Cardiac fibroblast (primary cell): ENCODE results near the gene GAP43.

Experiments used
- DNase-seq, 2 donors: peaks; one replicate each; pipeline versions ENCODE4 v3.0.0 to v3.0.0-alpha.2; 2010; ENCODE audit warnings: low read depth in 2 of 2
- H3K4me3 ChIP-seq, 2 donors: replicated peaks in 1 of 2; 1 replicate in 1 of 2; 2 replicates in 1 of 2; pipeline ENCODE4 v1.5.1; 2011; ENCODE audit warnings: low read depth in 2 of 2, low read length in 2 of 2, mild to moderate bottlenecking in 2 of 2, moderate library complexity in 1 of 2
- TF ChIP-seq, protein P1 (sequence below): IDR thresholded peaks from one replicate; pipeline ENCODE4 v1.5.1; 2011; ENCODE audit warnings: low read depth, mild to moderate bottlenecking, low read length, inconsistent platforms

GAP43 gene

DNA sequence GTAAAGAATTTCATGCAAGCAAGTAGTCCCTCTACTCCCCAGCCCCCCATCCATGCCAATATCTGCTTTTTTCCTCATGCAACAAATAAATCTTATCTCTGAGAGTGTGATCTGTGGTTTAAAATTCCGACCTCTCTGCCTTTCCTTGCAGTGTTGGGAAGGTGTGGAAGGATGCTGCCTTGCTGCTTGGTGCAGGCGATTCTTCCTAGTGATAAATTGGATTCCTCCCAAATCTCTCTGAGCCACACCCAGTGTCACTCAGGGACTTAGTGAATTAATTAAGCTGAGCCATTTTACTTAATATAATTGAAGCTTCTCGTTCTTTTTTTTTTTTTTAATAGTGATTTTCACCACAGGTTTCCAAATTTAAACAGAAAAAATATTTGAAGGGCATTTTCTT is 3.4 kb downstream of the GAP43 start:
- no peak overlapping the region for H3K4me3 ChIP-seq
- TF ChIP-seq, protein P1, sequence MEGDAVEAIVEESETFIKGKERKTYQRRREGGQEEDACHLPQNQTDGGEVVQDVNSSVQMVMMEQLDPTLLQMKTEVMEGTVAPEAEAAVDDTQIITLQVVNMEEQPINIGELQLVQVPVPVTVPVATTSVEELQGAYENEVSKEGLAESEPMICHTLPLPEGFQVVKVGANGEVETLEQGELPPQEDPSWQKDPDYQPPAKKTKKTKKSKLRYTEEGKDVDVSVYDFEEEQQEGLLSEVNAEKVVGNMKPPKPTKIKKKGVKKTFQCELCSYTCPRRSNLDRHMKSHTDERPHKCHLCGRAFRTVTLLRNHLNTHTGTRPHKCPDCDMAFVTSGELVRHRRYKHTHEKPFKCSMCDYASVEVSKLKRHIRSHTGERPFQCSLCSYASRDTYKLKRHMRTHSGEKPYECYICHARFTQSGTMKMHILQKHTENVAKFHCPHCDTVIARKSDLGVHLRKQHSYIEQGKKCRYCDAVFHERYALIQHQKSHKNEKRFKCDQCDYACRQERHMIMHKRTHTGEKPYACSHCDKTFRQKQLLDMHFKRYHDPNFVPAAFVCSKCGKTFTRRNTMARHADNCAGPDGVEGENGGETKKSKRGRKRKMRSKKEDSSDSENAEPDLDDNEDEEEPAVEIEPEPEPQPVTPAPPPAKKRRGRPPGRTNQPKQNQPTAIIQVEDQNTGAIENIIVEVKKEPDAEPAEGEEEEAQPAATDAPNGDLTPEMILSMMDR, result no peak
- DNase-seq, result no peak

DNA sequence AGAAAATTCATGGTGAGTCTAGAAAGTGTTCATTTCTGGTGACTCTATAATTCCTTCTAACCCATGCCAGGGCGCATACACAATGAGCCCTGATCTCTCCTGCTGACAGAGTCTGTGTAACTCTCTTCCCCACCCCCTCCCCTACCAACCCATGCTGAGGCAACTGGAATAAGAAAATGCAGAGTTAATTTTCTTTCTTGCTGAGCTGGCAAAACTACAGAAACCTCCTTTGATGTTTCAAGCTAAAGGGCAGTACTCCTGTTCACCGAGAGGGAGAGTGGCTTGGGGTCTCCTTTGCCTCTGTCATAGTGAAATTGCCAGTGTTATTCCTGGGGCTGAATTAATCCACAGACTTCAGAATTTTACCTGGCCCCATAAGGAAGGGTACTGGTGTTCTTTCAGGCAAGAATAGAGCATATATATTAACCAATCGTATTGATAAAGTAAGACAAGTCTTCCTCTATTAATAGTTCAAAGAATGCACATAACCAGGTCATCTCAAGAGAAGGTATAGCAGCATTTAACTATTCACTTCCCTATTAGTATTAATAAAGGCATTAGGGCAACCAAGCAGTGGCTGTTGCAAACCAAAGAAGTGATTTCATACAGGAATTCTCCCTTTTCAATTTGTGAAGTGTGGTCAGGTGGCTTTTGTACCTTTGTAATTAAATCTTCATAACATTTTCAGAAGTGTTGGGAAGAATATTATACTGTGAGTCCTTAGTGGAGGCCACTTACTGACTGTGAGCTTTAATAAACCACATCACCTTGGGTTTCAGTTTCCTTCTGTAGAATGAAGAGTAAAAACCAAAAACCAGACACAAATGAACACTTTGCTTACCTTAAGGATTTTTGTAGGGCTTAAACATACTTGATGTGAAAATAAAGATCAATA is 4.1 kb downstream of the GAP43 start:
- DNase-seq, result no peak
- no peak overlapping the region for H3K4me3 ChIP-seq
- TF ChIP-seq, protein P1, result no peak

DNA sequence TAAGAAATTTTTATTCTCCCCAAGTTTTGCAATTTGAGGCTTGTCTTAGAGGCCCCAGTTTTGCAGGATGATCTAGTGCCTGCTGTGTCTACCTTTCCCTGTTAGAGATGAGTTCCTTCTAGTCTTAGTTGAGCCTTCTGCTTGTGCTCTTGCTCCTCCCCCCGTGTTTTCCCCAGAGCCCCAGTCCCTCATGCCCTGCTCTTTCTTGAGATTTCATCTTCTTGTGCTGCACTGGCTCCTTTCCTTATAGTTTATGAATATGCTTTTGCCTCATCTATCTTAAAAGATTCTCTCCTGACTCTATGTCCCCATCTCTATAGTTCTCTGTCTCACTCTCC is 4.7 kb downstream of the GAP43 start:
- TF ChIP-seq, protein P1, result no peak
- H3K4me3 ChIP-seq, result no peak overlapping the region
- DNase-seq, result no peak

DNA sequence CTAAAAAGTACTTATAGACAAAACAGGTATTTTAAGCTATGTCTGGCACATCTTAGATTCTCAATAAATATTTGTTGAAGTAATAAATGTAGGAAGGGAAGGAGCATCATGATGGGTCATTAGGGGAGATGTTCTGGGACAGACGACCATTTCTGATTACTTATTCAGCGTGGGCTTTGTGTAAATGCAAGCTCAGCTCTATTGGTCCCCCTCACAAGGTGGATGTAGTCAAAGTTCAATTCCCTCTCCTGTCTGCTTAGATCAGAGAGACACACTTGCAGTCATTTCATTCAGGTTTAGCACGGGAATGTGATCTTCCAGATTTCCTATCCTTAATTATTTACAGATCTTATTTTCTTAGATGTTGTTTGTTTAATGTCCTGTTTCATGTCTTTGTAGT is 7.5 kb downstream of the GAP43 start:
- DNase-seq, result no peak
- TF ChIP-seq, protein P1, result no peak
- H3K4me3 ChIP-seq, result no peak overlapping the region

DNA sequence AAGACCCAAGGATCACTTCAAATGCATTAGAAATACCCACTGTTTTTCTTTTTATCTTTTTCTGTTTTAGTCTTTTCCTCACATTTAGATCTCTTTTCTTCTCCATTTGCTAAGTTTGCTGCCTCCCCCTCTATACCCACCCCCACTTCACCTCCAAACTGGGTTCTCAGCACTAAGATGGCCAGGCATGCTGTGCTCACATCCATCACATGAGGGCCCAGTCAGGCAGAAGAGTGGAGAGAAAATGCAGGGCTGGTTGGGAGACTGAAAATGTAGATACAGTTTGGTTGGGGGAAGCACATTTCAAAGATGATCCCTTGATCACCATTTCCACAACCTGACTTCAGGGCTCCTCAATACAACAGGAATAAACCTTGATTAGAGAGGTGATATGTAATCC is 8.7 kb downstream of the GAP43 start:
- no peak overlapping the region for H3K4me3 ChIP-seq
- TF ChIP-seq, protein P1, result no peak
- DNase-seq, result no peak

DNA sequence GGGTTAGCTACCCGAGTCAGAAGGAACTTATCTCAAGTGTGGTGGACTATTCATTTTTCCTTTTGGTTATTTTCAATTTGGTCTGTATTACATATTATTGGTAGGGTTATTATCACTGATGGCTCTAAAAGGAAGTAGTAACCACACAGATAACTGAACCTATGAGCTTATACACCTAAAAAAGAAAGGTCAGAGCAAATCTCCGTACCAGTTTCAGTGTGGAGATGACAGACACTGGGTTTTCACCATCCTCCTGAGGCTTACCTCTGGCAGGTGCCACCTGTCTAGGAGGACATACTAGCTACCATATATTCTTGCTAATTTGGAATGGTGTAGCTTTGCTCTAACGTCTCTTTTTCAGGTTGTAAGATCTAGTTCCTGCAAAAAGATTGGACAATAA is 10.2 kb downstream of the GAP43 start:
- DNase-seq, result no peak
- no peak overlapping the region for H3K4me3 ChIP-seq
- TF ChIP-seq, protein P1, result no peak

DNA sequence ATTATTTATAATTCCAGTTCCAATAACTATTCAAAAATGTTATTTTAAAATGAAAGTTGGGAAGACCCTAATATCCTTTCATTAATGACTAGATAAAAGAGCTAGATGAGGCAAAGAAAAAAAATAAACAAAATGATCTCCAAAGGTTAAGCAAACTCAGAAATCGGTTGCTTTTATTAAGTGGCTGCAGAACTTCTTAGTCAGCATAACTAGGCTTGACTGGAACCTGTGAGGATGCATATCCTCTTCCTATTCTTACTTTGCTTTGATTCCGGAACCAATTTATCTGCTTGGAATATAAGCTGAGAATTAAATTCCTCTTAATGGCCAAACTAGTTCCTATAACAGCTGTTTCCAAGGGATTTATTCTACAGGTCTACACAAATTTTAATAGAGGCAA is 10.7 kb downstream of the GAP43 start:
- TF ChIP-seq, protein P1, result no peak
- DNase-seq, result no peak
- H3K4me3 ChIP-seq, result no peak overlapping the region
